ENCODE measurements around the gene UBL3. TPM values are rescaled to one million over a fixed set of nuclear protein-coding genes. Genes with fewer than 3 reads are reported as not detected.

The UBL3 gene
- total and polyA plus RNA-seq, 2 donors: 10.2 to 31.2 TPM

- Histone ChIP-seq H3K9me3 (ENCODE audit: control insufficient read depth in 2 of 2, insufficient read depth in 1 of 2, low read length in 1 of 2) (no peaks in the 10 kb centered on the region), H3K4me1 (ENCODE audit: control insufficient read depth in 2 of 2, insufficient read depth in 2 of 2, low read length in 2 of 2) (peaks cover 0 to 5% of the 10 kb centered on the region in 2 donors), H3K27ac (ENCODE audit: low read depth in 1 of 2, low read length in 1 of 2) (no peak overlapping the region), H3K4me3 (ENCODE audit: low read length in 2 of 2) (no peak overlapping the region), H3K27me3 (ENCODE audit: control insufficient read depth in 2 of 2, insufficient read depth in 1 of 2, low read length in 1 of 2) (no peaks in the 10 kb centered on the region), H3K36me3 (ENCODE audit: control insufficient read depth in 2 of 2, insufficient read depth in 2 of 2, low read length in 1 of 2) (no peaks in the 10 kb centered on the region)
- DNase-seq (ENCODE audit: low read depth in 6 of 9, low spot score in 9 of 9): no peak
- 94% methylated on average over 3 of the region's 3 CpGs for WGBS
These were observed 102.3 kb downstream of the UBL3 start for GRCh38 chr13:29748097-29748496.

- Histone ChIP-seq H3K36me3 (ENCODE audit: control insufficient read depth in 2 of 2, insufficient read depth in 2 of 2, low read length in 1 of 2) (no peaks in the 10 kb centered on the region), H3K27me3 (ENCODE audit: control insufficient read depth in 2 of 2, insufficient read depth in 1 of 2, low read length in 1 of 2) (no peaks in the 10 kb centered on the region), H3K27ac (ENCODE audit: low read depth in 1 of 2, low read length in 1 of 2) (no peak overlapping the region), H3K9me3 (ENCODE audit: control insufficient read depth in 2 of 2, insufficient read depth in 1 of 2, low read length in 1 of 2) (no peaks in the 10 kb centered on the region), H3K4me3 (ENCODE audit: low read length in 2 of 2) (no peak overlapping the region), H3K4me1 (ENCODE audit: control insufficient read depth in 2 of 2, insufficient read depth in 2 of 2, low read length in 2 of 2) (peaks cover 0 to 6% of the 10 kb centered on the region in 2 donors)
- no peak for DNase-seq (ENCODE audit: low read depth in 6 of 9, low spot score in 9 of 9)
- 85% methylated on average over 6 of the region's 6 CpGs for WGBS
These were observed 104.2 kb downstream of the UBL3 start for GRCh38 chr13:29746148-29746677.

GRCh38 chr13:29745704-29746103 lies 104.7 kb downstream of the UBL3 start:
- Histone ChIP-seq H3K36me3 (ENCODE audit: control insufficient read depth in 2 of 2, insufficient read depth in 2 of 2, low read length in 1 of 2) (no peaks in the 10 kb centered on the region), H3K4me1 (ENCODE audit: control insufficient read depth in 2 of 2, insufficient read depth in 2 of 2, low read length in 2 of 2) (peaks cover 0 to 6% of the 10 kb centered on the region in 2 donors), H3K9me3 (ENCODE audit: control insufficient read depth in 2 of 2, insufficient read depth in 1 of 2, low read length in 1 of 2) (no peaks in the 10 kb centered on the region), H3K4me3 (ENCODE audit: low read length in 2 of 2) (no peak overlapping the region), H3K27ac (ENCODE audit: low read depth in 1 of 2, low read length in 1 of 2) (no peak overlapping the region), H3K27me3 (ENCODE audit: control insufficient read depth in 2 of 2, insufficient read depth in 1 of 2, low read length in 1 of 2) (no peaks in the 10 kb centered on the region)
- 98% methylated on average over 6 of the region's 6 CpGs for WGBS
- DNase-seq (ENCODE audit: low read depth in 6 of 9, low spot score in 9 of 9): no peak

- Histone ChIP-seq H3K36me3 (ENCODE audit: control insufficient read depth in 2 of 2, insufficient read depth in 2 of 2, low read length in 1 of 2) (no peaks in the 10 kb centered on the region), H3K4me1 (ENCODE audit: control insufficient read depth in 2 of 2, insufficient read depth in 2 of 2, low read length in 2 of 2) (peaks cover 0 to 6% of the 10 kb centered on the region in 2 donors), H3K4me3 (ENCODE audit: low read length in 2 of 2) (no peak overlapping the region), H3K27ac (ENCODE audit: low read depth in 1 of 2, low read length in 1 of 2) (peak overlapping the region in 1 of 2 donors; percentile 31), H3K9me3 (ENCODE audit: control insufficient read depth in 2 of 2, insufficient read depth in 1 of 2, low read length in 1 of 2) (no peaks in the 10 kb centered on the region), H3K27me3 (ENCODE audit: control insufficient read depth in 2 of 2, insufficient read depth in 1 of 2, low read length in 1 of 2) (no peaks in the 10 kb centered on the region)
- DNase-seq (ENCODE audit: low read depth in 6 of 9, low spot score in 9 of 9): peak in 1 of 9 donors; percentile 1
- 93% methylated on average over 16 of the region's 16 CpGs for WGBS
These were observed 107.1 kb downstream of the UBL3 start for GRCh38 chr13:29743201-29743786.

- no peak for DNase-seq (ENCODE audit: low read depth in 6 of 9, low spot score in 9 of 9)
- WGBS: 93% methylated on average over 3 of the region's 3 CpGs
- H3K4me1 ChIP-seq (ENCODE audit: control insufficient read depth in 2 of 2, insufficient read depth in 2 of 2, low read length in 2 of 2): peaks cover 0 to 6% of the 10 kb centered on the region in 2 donors
- H3K27ac ChIP-seq (ENCODE audit: low read depth in 1 of 2, low read length in 1 of 2): no peak overlapping the region
- H3K4me3 ChIP-seq (ENCODE audit: low read length in 2 of 2): no peak overlapping the region
- H3K27me3 ChIP-seq (ENCODE audit: control insufficient read depth in 2 of 2, insufficient read depth in 1 of 2, low read length in 1 of 2): no peaks in the 10 kb centered on the region
- H3K9me3 ChIP-seq (ENCODE audit: control insufficient read depth in 2 of 2, insufficient read depth in 1 of 2, low read length in 1 of 2): no peaks in the 10 kb centered on the region
- H3K36me3 ChIP-seq (ENCODE audit: control insufficient read depth in 2 of 2, insufficient read depth in 2 of 2, low read length in 1 of 2): no peaks in the 10 kb centered on the region
These were observed 109.5 kb downstream of the UBL3 start for GRCh38 chr13:29740961-29741360.

GRCh38 chr13:29737061-29737460 lies 113.4 kb downstream of the UBL3 start:
- DNase-seq (ENCODE audit: low read depth in 6 of 9, low spot score in 9 of 9): no peak
- 97% methylated on average over 5 of the region's 5 CpGs for WGBS
- no peaks in the 10 kb centered on the region for H3K36me3 ChIP-seq (ENCODE audit: control insufficient read depth in 2 of 2, insufficient read depth in 2 of 2, low read length in 1 of 2)
- no peak overlapping the region for H3K4me3 ChIP-seq (ENCODE audit: low read length in 2 of 2)
- peaks cover 0 to 14% of the 10 kb centered on the region in 2 donors for H3K27me3 ChIP-seq (ENCODE audit: control insufficient read depth in 2 of 2, insufficient read depth in 1 of 2, low read length in 1 of 2)
- no peaks in the 10 kb centered on the region for H3K9me3 ChIP-seq (ENCODE audit: control insufficient read depth in 2 of 2, insufficient read depth in 1 of 2, low read length in 1 of 2)
- no peak overlapping the region for H3K27ac ChIP-seq (ENCODE audit: low read depth in 1 of 2, low read length in 1 of 2)
- H3K4me1 ChIP-seq (ENCODE audit: control insufficient read depth in 2 of 2, insufficient read depth in 2 of 2, low read length in 2 of 2): no peaks in the 10 kb centered on the region

GRCh38 chr13:29733147-29733611 lies 117.2 kb downstream of the UBL3 start:
- Histone ChIP-seq H3K27me3 (ENCODE audit: control insufficient read depth in 2 of 2, insufficient read depth in 1 of 2, low read length in 1 of 2) (peaks cover 0 to 18% of the 10 kb centered on the region in 2 donors), H3K9me3 (ENCODE audit: control insufficient read depth in 2 of 2, insufficient read depth in 1 of 2, low read length in 1 of 2) (no peaks in the 10 kb centered on the region), H3K4me1 (ENCODE audit: control insufficient read depth in 2 of 2, insufficient read depth in 2 of 2, low read length in 2 of 2) (no peaks in the 10 kb centered on the region), H3K4me3 (ENCODE audit: low read length in 2 of 2) (no peak overlapping the region), H3K27ac (ENCODE audit: low read depth in 1 of 2, low read length in 1 of 2) (no peak overlapping the region), H3K36me3 (ENCODE audit: control insufficient read depth in 2 of 2, insufficient read depth in 2 of 2, low read length in 1 of 2) (no peaks in the 10 kb centered on the region)
- WGBS: 22% methylated on average over 5 of the region's 5 CpGs
- DNase-seq (ENCODE audit: low read depth in 6 of 9, low spot score in 9 of 9): no peak

- Histone ChIP-seq H3K27ac (ENCODE audit: low read depth in 1 of 2, low read length in 1 of 2) (no peak overlapping the region), H3K9me3 (ENCODE audit: control insufficient read depth in 2 of 2, insufficient read depth in 1 of 2, low read length in 1 of 2) (no peaks in the 10 kb centered on the region), H3K4me1 (ENCODE audit: control insufficient read depth in 2 of 2, insufficient read depth in 2 of 2, low read length in 2 of 2) (no peaks in the 10 kb centered on the region), H3K36me3 (ENCODE audit: control insufficient read depth in 2 of 2, insufficient read depth in 2 of 2, low read length in 1 of 2) (no peaks in the 10 kb centered on the region), H3K27me3 (ENCODE audit: control insufficient read depth in 2 of 2, insufficient read depth in 1 of 2, low read length in 1 of 2) (peaks cover 0 to 18% of the 10 kb centered on the region in 2 donors), H3K4me3 (ENCODE audit: low read length in 2 of 2) (no peak overlapping the region)
- WGBS: 60% methylated on average over 3 of the region's 3 CpGs
- DNase-seq (ENCODE audit: low read depth in 6 of 9, low spot score in 9 of 9): no peak
These were observed 120.2 kb downstream of the UBL3 start for GRCh38 chr13:29730253-29730652.

- WGBS: 90% methylated on average over 6 of the region's 6 CpGs
- Histone ChIP-seq H3K4me1 (ENCODE audit: control insufficient read depth in 2 of 2, insufficient read depth in 2 of 2, low read length in 2 of 2) (no peaks in the 10 kb centered on the region), H3K27me3 (ENCODE audit: control insufficient read depth in 2 of 2, insufficient read depth in 1 of 2, low read length in 1 of 2) (no peaks in the 10 kb centered on the region), H3K27ac (ENCODE audit: low read depth in 1 of 2, low read length in 1 of 2) (no peak overlapping the region), H3K36me3 (ENCODE audit: control insufficient read depth in 2 of 2, insufficient read depth in 2 of 2, low read length in 1 of 2) (no peaks in the 10 kb centered on the region), H3K4me3 (ENCODE audit: low read length in 2 of 2) (no peak overlapping the region), H3K9me3 (ENCODE audit: control insufficient read depth in 2 of 2, insufficient read depth in 1 of 2, low read length in 1 of 2) (no peaks in the 10 kb centered on the region)
- DNase-seq (ENCODE audit: low read depth in 6 of 9, low spot score in 9 of 9): no peak
These were observed 128.0 kb downstream of the UBL3 start for GRCh38 chr13:29722415-29722814.
